ENCODE data around the gene ARHGEF28. TPM values are rescaled to one million over a fixed set of nuclear protein-coding genes. Genes with fewer than 3 reads are reported as not detected.

ARHGEF28 gene
- total RNA-seq, 6 experiments from 2014 or later = 3.0 to 14.9 (median 6.4) TPM

DNA sequence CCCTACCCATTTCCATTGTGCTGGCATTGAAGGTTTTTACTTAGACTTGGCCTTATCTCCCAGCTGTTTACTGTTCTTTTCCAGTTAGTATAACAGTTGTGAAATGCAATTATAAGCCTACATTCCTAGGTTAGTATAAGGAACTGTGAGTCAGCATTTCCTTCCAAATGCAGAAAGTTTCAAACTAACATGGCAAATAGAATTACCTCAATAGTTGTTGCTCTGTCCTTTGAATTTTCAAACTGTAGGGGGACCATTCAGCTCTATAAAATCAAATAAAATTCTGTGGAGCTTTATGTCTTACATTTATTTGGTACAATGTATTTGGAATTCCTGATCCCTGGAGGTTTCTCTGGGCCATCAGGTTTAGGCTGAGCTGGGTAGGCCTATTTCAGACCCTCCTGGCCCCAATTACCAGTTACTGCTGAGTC is 47.2 kb downstream of the ARHGEF28 start:
- intact Hi-C loops (cut with DNase I) = no loop called here
- H3K9me3 ChIP-seq = no peaks in the 10 kb centered on the region
- no peak for DNase-seq
- ATAC-seq = peak; percentile 78 to 86 (median 85)
- no peaks in the 10 kb centered on the region for H3K36me3 ChIP-seq
- H3K27me3 ChIP-seq = no peaks in the 10 kb centered on the region
- peak overlapping the region; percentile 11 to 70 (median 39) for H3K27ac ChIP-seq
- H3K4me3 ChIP-seq = no peak overlapping the region
- H3K4me1 ChIP-seq = peaks cover 0 to 56% (median 12%) of the 10 kb centered on the region in 4 donors
- TF ChIP-seq POLR2A (IDR thresholded peaks at IDR 0.05) = no peak

DNA sequence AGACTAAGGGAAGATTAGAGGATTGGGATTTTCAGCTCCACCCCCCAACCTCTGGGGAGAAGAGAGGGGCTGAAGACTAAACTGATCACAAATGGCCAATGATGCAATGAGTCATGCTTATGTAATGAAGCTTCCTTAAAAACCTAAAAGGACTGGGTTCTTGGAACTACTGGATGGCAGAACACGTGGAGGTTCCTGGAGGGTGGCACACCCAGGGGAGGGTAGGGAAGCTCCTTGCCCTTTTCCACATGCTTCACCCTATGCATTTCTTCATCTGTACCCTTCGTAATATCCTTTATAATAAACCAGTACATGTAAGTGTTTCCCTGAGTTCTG is 48.6 kb downstream of the ARHGEF28 start:
- no peak for TF ChIP-seq POLR2A (IDR thresholded peaks at IDR 0.05)
- TF ChIP-seq, protein P1, sequence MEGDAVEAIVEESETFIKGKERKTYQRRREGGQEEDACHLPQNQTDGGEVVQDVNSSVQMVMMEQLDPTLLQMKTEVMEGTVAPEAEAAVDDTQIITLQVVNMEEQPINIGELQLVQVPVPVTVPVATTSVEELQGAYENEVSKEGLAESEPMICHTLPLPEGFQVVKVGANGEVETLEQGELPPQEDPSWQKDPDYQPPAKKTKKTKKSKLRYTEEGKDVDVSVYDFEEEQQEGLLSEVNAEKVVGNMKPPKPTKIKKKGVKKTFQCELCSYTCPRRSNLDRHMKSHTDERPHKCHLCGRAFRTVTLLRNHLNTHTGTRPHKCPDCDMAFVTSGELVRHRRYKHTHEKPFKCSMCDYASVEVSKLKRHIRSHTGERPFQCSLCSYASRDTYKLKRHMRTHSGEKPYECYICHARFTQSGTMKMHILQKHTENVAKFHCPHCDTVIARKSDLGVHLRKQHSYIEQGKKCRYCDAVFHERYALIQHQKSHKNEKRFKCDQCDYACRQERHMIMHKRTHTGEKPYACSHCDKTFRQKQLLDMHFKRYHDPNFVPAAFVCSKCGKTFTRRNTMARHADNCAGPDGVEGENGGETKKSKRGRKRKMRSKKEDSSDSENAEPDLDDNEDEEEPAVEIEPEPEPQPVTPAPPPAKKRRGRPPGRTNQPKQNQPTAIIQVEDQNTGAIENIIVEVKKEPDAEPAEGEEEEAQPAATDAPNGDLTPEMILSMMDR (IDR thresholded peaks at IDR 0.05) = no peak
- peaks cover 0 to 61% (median 17%) of the 10 kb centered on the region in 4 donors for H3K4me1 ChIP-seq
- no peaks in the 10 kb centered on the region for H3K9me3 ChIP-seq
- WGBS (ENCODE audit: insufficient coverage, low coverage, low lambda C conversion rate, missing lambda C conversion rate) = 42% methylated on average over 2 of the region's 2 CpGs
- H3K27me3 ChIP-seq = no peaks in the 10 kb centered on the region
- DNase-seq = no peak
- H3K36me3 ChIP-seq = no peaks in the 10 kb centered on the region
- intact Hi-C loops (cut with DNase I) = no loop called here
- no peak overlapping the region for H3K4me3 ChIP-seq
- ATAC-seq = no peak
- H3K27ac ChIP-seq = peak overlapping the region in 1 of 3 donors; percentile 70

DNA sequence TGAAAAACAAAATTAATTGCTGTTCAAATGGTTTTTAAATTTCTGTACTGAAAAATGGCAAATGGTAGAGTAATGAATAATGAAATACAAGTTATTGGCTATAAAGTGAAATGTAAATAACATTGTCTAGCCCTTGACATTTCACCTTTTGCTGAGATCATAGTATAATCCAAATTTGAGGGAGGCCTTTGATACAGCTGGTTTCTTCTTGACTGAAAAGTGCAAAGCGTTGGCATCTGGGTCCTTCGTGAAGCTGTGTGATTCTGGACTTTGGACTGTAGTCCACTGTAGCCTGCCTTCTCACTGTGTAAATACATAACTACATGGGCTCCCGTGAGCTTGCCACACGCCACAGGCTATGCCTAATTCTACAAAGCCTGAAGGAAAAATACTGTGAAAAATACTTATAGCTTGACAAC is 52.3 kb downstream of the ARHGEF28 start:
- Histone ChIP-seq H3K4me1 (peaks cover 0 to 43% (median 11%) of the 10 kb centered on the region in 4 donors), H3K4me3 (no peak overlapping the region), H3K27ac (peak overlapping the region in 2 of 3 donors; percentile 52 to 58), H3K9me3 (no peaks in the 10 kb centered on the region), H3K36me3 (no peaks in the 10 kb centered on the region), H3K27me3 (no peaks in the 10 kb centered on the region)
- intact Hi-C loops (cut with DNase I) = no loop called here
- ATAC-seq (peak; percentile 95 to 98 (median 97)), DNase-seq (peak; percentile 59 to 83 (median 78))
- TF ChIP-seq, protein P1 (IDR thresholded peaks at IDR 0.05) = no peak
- TF ChIP-seq POLR2A (IDR thresholded peaks at IDR 0.05) = no peak
- WGBS (ENCODE audit: insufficient coverage, low coverage, low lambda C conversion rate, missing lambda C conversion rate) = 27% methylated on average over 4 of the region's 4 CpGs

DNA sequence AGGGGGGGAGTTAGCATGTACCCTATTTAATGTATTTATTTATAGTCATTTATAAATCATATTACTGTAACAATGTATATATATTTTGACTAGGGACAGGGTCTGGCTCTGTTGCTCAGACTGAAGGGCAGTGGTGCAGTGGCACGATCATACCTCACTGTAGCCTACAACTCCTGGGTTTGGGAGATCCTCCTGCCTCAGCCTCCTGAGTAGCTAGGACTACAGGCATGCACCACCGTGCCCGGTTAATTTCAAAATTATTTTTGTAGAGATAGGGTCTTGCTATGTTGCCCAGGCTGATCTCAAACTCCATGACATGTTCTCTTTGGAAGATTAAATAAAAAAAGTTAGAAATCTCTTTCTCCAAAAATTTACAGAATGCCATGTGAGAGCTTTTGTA is 52.8 kb downstream of the ARHGEF28 start:
- TF ChIP-seq, protein P1 (IDR thresholded peaks at IDR 0.05) = no peak
- intact Hi-C loops (cut with DNase I) = no loop called here
- no peaks in the 10 kb centered on the region for H3K36me3 ChIP-seq
- ATAC-seq (peak in 3 of 4 donors; percentile 8 to 36 (median 17)), DNase-seq (no peak)
- peaks cover 0 to 38% (median 9%) of the 10 kb centered on the region in 4 donors for H3K4me1 ChIP-seq
- H3K9me3 ChIP-seq = no peaks in the 10 kb centered on the region
- H3K27me3 ChIP-seq = no peaks in the 10 kb centered on the region
- H3K27ac ChIP-seq = peak overlapping the region in 2 of 3 donors; percentile 52 to 58
- H3K4me3 ChIP-seq = no peak overlapping the region
- 68% methylated on average over 3 of the region's 3 CpGs for WGBS (ENCODE audit: insufficient coverage, low coverage, low lambda C conversion rate, missing lambda C conversion rate)

DNA sequence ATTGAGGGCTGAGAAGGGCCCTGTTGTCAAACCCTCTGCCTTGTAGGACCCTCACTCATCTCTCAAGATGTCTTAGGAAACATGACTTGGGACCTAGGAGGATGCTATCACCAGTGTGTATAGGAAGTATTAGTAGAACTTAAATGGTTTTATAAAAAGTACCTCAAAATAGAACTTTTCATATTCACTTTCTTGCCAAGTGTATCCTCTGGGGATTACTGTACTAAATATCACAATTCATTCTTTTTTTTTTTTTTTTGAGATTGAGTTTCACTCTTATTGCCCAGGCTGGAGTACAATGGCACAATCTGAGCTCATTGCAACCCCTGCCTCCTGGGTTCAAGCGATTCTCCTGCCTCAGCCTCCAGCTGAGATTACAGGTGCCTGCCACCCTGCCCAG is 56.2 kb downstream of the ARHGEF28 start:
- H3K9me3 ChIP-seq = no peaks in the 10 kb centered on the region
- H3K4me1 ChIP-seq = peaks cover 0 to 15% (median 6%) of the 10 kb centered on the region in 4 donors
- H3K27ac ChIP-seq = no peak overlapping the region
- H3K36me3 ChIP-seq = no peaks in the 10 kb centered on the region
- H3K4me3 ChIP-seq = no peak overlapping the region
- TF ChIP-seq, protein P1 (IDR thresholded peaks at IDR 0.05) = no peak
- TF ChIP-seq POLR2A (IDR thresholded peaks at IDR 0.05) = no peak
- no peaks in the 10 kb centered on the region for H3K27me3 ChIP-seq
- DNase-seq = no peak
- WGBS (ENCODE audit: insufficient coverage, low coverage, low lambda C conversion rate, missing lambda C conversion rate) = no CpG with 5 or more reads among the region's 1 CpG
- intact Hi-C loops (cut with DNase I) = no loop called here
- no peak for ATAC-seq

Measured in right lobe of liver (tissue), 6 donors.